ENCODE measurements around the gene TTC29. TPM values are rescaled to one million over a fixed set of nuclear protein-coding genes. Genes with fewer than 3 reads are reported as not detected.

Gene TTC29
- total RNA-seq, 1 experiment from 2014 or later, result not detected

DNA sequence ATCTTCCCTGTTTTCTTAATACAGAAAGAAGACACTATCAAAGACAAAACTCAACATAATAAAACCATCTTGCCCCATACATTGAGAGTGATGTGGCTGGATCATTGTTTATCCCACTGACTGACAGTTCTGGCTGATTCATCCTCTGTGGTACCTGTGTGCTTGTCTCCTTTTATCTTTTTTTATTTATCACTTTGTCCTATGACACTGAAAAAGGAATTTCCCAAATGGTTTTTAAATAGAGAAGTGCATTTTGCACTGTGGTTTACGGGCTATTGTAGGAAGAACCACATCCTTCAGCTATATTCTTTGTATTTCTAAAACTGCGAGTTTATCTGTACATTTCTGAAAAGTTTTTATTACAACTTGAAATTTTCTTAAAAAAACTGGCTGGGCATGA, 15.0 kb downstream of the TTC29 start:
- H3K36me3 Mint-ChIP-seq (ENCODE audit: insufficient read depth, unreplicated experiment), result no peaks in the 10 kb centered on the region
- no peak overlapping the region for H3K27ac Mint-ChIP-seq (ENCODE audit: unreplicated experiment)
- peaks cover 7% of the 10 kb centered on the region for H3K4me1 Mint-ChIP-seq (ENCODE audit: low read depth, unreplicated experiment)
- no peaks in the 10 kb centered on the region for H3K9me3 Mint-ChIP-seq (ENCODE audit: unreplicated experiment)
- H3K36me3 ChIP-seq (ENCODE audit: control insufficient read depth, insufficient read depth, low read length), result no peaks in the 10 kb centered on the region
- no peak for DNase-seq
- ChIA-PET POLR2A (no interaction called here), CTCF (no interaction called here)
- H3K4me3 Mint-ChIP-seq (ENCODE audit: unreplicated experiment), result no peak overlapping the region
- H3K27me3 ChIP-seq (replicated peaks; ENCODE audit: control insufficient read depth, insufficient read depth, low read length), result no peaks in the 10 kb centered on the region
- H3K27me3 Mint-ChIP-seq (ENCODE audit: insufficient read depth, unreplicated experiment), result peaks cover 13% of the 10 kb centered on the region
- H3K4me1 ChIP-seq, result no peaks in the 10 kb centered on the region
- BruUV-seq (replicated peaks), result no TSS peak
- intact Hi-C loops (cut with micrococcal nuclease; ENCODE audit: unreplicated experiment), result no loop called here
- no peak overlapping the region for H3K4me3 ChIP-seq (ENCODE audit: low read depth, low read length)
- H3K9me3 ChIP-seq, result no peaks in the 10 kb centered on the region
- TF ChIP-seq, protein P1, sequence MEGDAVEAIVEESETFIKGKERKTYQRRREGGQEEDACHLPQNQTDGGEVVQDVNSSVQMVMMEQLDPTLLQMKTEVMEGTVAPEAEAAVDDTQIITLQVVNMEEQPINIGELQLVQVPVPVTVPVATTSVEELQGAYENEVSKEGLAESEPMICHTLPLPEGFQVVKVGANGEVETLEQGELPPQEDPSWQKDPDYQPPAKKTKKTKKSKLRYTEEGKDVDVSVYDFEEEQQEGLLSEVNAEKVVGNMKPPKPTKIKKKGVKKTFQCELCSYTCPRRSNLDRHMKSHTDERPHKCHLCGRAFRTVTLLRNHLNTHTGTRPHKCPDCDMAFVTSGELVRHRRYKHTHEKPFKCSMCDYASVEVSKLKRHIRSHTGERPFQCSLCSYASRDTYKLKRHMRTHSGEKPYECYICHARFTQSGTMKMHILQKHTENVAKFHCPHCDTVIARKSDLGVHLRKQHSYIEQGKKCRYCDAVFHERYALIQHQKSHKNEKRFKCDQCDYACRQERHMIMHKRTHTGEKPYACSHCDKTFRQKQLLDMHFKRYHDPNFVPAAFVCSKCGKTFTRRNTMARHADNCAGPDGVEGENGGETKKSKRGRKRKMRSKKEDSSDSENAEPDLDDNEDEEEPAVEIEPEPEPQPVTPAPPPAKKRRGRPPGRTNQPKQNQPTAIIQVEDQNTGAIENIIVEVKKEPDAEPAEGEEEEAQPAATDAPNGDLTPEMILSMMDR (IDR thresholded peaks at IDR 0.05; ENCODE audit: insufficient read depth in 1 of 2, low read depth in 1 of 2, low read length in 1 of 2, severe bottlenecking in 1 of 2, unreplicated experiment in 1 of 2), result no peak

GRCh38 chr4:146927695-146928094, 18.0 kb downstream of the TTC29 start:
- Histone ChIP-seq H3K4me3 (ENCODE audit: low read depth, low read length) (no peak overlapping the region), H3K4me1 (no peaks in the 10 kb centered on the region), H3K36me3 (ENCODE audit: control insufficient read depth, insufficient read depth, low read length) (no peaks in the 10 kb centered on the region), H3K9me3 (no peaks in the 10 kb centered on the region), H3K27me3 (replicated peaks; ENCODE audit: control insufficient read depth, insufficient read depth, low read length) (no peaks in the 10 kb centered on the region)
- intact Hi-C loops (cut with micrococcal nuclease; ENCODE audit: unreplicated experiment), result no loop called here
- DNase-seq, result no peak
- Mint-ChIP-seq H3K27ac (ENCODE audit: unreplicated experiment) (no peak overlapping the region), H3K27me3 (ENCODE audit: insufficient read depth, unreplicated experiment) (peaks cover 7% of the 10 kb centered on the region), H3K9me3 (ENCODE audit: unreplicated experiment) (no peaks in the 10 kb centered on the region), H3K4me1 (ENCODE audit: low read depth, unreplicated experiment) (peaks cover 7% of the 10 kb centered on the region), H3K36me3 (ENCODE audit: insufficient read depth, unreplicated experiment) (no peaks in the 10 kb centered on the region), H3K4me3 (ENCODE audit: unreplicated experiment) (no peak overlapping the region)
- ChIA-PET POLR2A (no interaction called here), CTCF (no interaction called here)
- TF ChIP-seq, protein P1 (IDR thresholded peaks at IDR 0.05; ENCODE audit: insufficient read depth in 1 of 2, low read depth in 1 of 2, low read length in 1 of 2, severe bottlenecking in 1 of 2, unreplicated experiment in 1 of 2), result no peak
- no TSS peak for BruUV-seq (replicated peaks)

DNA sequence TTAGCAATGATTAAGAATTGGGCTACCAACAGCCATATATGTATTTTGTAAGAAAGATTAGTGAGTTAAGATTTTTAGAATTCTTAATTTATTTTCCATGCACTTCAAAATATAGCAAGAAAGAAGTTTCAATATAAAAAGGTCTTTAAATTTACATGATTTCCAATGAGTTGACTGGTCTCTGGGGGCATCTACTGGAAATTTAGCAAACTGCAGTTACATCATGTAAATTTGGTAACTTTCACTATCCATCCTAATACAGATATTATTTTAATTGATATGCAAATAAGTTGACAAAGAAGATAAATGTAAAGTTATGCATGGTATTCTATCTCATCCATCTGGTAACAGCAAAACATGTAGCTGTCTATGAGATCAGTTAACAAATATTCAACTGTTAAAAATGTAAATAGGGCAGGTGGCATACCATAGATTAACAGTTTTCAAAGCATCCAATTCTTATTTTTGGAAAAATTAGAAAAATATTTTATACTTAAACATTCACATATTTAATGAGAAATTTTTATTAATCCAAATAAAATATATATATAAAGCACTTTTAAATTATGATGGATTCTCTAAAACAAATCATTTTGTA, 29.1 kb downstream of the TTC29 start:
- no TSS peak for BruUV-seq (replicated peaks)
- DNase-seq, result peak in 1 of 2 experiments; percentile 17
- intact Hi-C loops (cut with micrococcal nuclease; ENCODE audit: unreplicated experiment), result loop anchor here (1.0 to 10.0 kb wide), 4 partner anchors 372 to 962 kb away; no protein-coding TSS in a partner anchor
- Histone ChIP-seq H3K9me3 (no peaks in the 10 kb centered on the region), H3K4me1 (no peaks in the 10 kb centered on the region), H3K36me3 (ENCODE audit: control insufficient read depth, insufficient read depth, low read length) (no peaks in the 10 kb centered on the region), H3K4me3 (ENCODE audit: low read depth, low read length) (no peak overlapping the region), H3K27me3 (replicated peaks; ENCODE audit: control insufficient read depth, insufficient read depth, low read length) (no peaks in the 10 kb centered on the region)
- Mint-ChIP-seq H3K4me3 (ENCODE audit: unreplicated experiment) (no peak overlapping the region), H3K9me3 (ENCODE audit: unreplicated experiment) (no peaks in the 10 kb centered on the region), H3K27ac (ENCODE audit: unreplicated experiment) (no peak overlapping the region), H3K27me3 (ENCODE audit: insufficient read depth, unreplicated experiment) (peaks cover 8% of the 10 kb centered on the region), H3K36me3 (ENCODE audit: insufficient read depth, unreplicated experiment) (no peaks in the 10 kb centered on the region), H3K4me1 (ENCODE audit: low read depth, unreplicated experiment) (no peaks in the 10 kb centered on the region)
- TF ChIP-seq, protein P1 (IDR thresholded peaks at IDR 0.05; ENCODE audit: insufficient read depth in 1 of 2, low read depth in 1 of 2, low read length in 1 of 2, severe bottlenecking in 1 of 2, unreplicated experiment in 1 of 2), result peak; percentile 59 to 62
- ChIA-PET POLR2A (no interaction called here), CTCF (no interaction called here)
